Endothelial cell of umbilical vein (primary cell): ENCODE measurements around the gene PGGHG. TPM values are rescaled to one million over a fixed set of nuclear protein-coding genes. Genes with fewer than 3 reads are reported as not detected.

ENCODE experiments used
- BruUV-seq: library from RNA; stranded (reverse); fragments of 400-500 nt; replicated peaks from 2 replicates; lab custom pipeline; 2021; lab: Mats Ljungman, UMichigan
- CTCF ChIA-PET: fragments of 300-600, 350-600 bp; sonication (Branson Sonifier 250); formaldehyde crosslinking; loops from one replicate; lab custom pipeline; 2021; ENCODE audit warnings: antibody characterized with exemption, inconsistent platforms; lab: Charles Lee
- POLR2A ChIA-PET: fragments of 300-600, 350-600 bp; sonication (Branson Sonifier 250); formaldehyde crosslinking; loops from one replicate; lab custom pipeline; 2021; ENCODE audit warnings: antibody characterized with exemption, inconsistent platforms; lab: Charles Lee
- DNase-seq: peaks from one replicate; pipeline ENCODE4 v3.0.0-alpha.2; 2011; ENCODE audit warnings: low read depth, low spot score
- FAIRE-seq: peaks from 2 replicates; lab custom pipeline; 2011; peaks lifted over from hg19 to GRCh38; lab: Jason Lieb, UNC
- H2AFZ ChIP-seq: 2 replicates; pipeline ENCODE4 v1.6.0; 2012; ENCODE audit warnings: low read depth, low read length, control low read depth, inconsistent platforms
- H3K27ac ChIP-seq: 2 replicates; pipeline ENCODE4 v1.5.1; 2011; ENCODE audit warnings: low read depth, mild to moderate bottlenecking, control low read depth, low read length, moderate library complexity; ENCODE audit not compliant: insufficient read depth
- H3K27me3 ChIP-seq, 2 experiments: 2 replicates each; pipeline versions ENCODE4 v1.6.0 to v1.6.1; 2011; ENCODE audit warnings: low read length in 2 of 2, mixed read lengths in 1 of 2; ENCODE audit not compliant: control insufficient read depth in 2 of 2, insufficient read depth in 2 of 2
- H3K36me3 ChIP-seq, 2 experiments: 2 replicates in 1 of 2; 3 replicates in 1 of 2; pipeline ENCODE4 v1.5.1; 2011; ENCODE audit warnings: low read length in 2 of 2, mild to moderate bottlenecking in 1 of 2, moderate library complexity in 1 of 2; ENCODE audit not compliant: control insufficient read depth in 2 of 2, insufficient read depth in 2 of 2; ENCODE audit errors: extremely low read depth in 1 of 2
- H3K4me1 ChIP-seq: 3 replicates; pipeline ENCODE4 v1.5.1; 2011; ENCODE audit warnings: mild to moderate bottlenecking, low read length; ENCODE audit not compliant: control insufficient read depth, insufficient read depth; ENCODE audit errors: extremely low read depth
- H3K4me2 ChIP-seq: 2 replicates; pipeline ENCODE4 v1.6.1; 2011; ENCODE audit warnings: low read length, control low read depth, mixed read lengths; ENCODE audit not compliant: insufficient read depth
- H3K4me3 ChIP-seq, 3 experiments: fragments of 200-600 bp in 1 of 3; sonication (generic), shearing (Covaris generic) in 1 of 3; replicated peaks in 1 of 3; 2 replicates each; pipeline ENCODE4 v1.5.1; 2011 to 2016; ENCODE audit warnings: control low read depth in 3 of 3, low read length in 3 of 3, mild to moderate bottlenecking in 2 of 3, inconsistent platforms in 1 of 3, low read depth in 1 of 3, moderate library complexity in 1 of 3; ENCODE audit not compliant: insufficient read depth in 1 of 3
- H3K79me2 ChIP-seq: 2 replicates; pipeline ENCODE4 v1.6.0; 2012; ENCODE audit warnings: low read length, inconsistent platforms; ENCODE audit not compliant: control insufficient read depth, insufficient read depth
- H3K9ac ChIP-seq: replicated peaks from 2 replicates; pipeline ENCODE3; 2011; ENCODE audit warnings: low read length, control low read depth; ENCODE audit not compliant: insufficient read depth; ENCODE audit errors: extremely low read depth
- H3K9me1 ChIP-seq: replicated peaks from 3 replicates; pipeline ENCODE4 v1.6.0; 2011; ENCODE audit warnings: mild to moderate bottlenecking, low read length; ENCODE audit not compliant: control insufficient read depth, insufficient read depth; ENCODE audit errors: extremely low read depth
- H3K9me3 ChIP-seq: replicated peaks from 2 replicates; pipeline ENCODE4 v1.5.1; 2012; ENCODE audit warnings: low read length, inconsistent platforms; ENCODE audit not compliant: control insufficient read depth, insufficient read depth
- H4K20me1 ChIP-seq: replicated peaks from 2 replicates; pipeline ENCODE3; 2011; ENCODE audit warnings: mild to moderate bottlenecking, low read length; ENCODE audit not compliant: control insufficient read depth, insufficient read depth; ENCODE audit errors: extremely low read depth
- CTCF ChIP-seq, 2 donors: IDR thresholded peaks; 1 replicate in 1 of 2; 2 replicates in 1 of 2; pipeline ENCODE4 v1.5.1; 2011; ENCODE audit warnings: low read length in 2 of 2, mild to moderate bottlenecking in 2 of 2, moderate library complexity in 2 of 2, control low read depth in 1 of 2, inconsistent platforms in 1 of 2, low read depth in 1 of 2; ENCODE audit not compliant: insufficient read depth in 1 of 2; ENCODE audit errors: extremely low read depth in 1 of 2
- EZH2 ChIP-seq: IDR thresholded peaks from 2 replicates; pipeline ENCODE4 v1.6.1; 2012; ENCODE audit warnings: borderline replicate concordance, low read depth, mild to moderate bottlenecking, moderate library complexity, low read length, inconsistent platforms; ENCODE audit not compliant: severe bottlenecking
- FOS ChIP-seq: IDR thresholded peaks from 2 replicates; pipeline ENCODE4 v1.6.1; 2011; ENCODE audit warnings: mild to moderate bottlenecking, low read length, moderate library complexity, borderline replicate concordance; ENCODE audit not compliant: insufficient read depth
- GATA2 ChIP-seq: IDR thresholded peaks from 2 replicates; pipeline ENCODE4 v1.7.0; 2011; ENCODE audit warnings: low read depth, mild to moderate bottlenecking, moderate library complexity, mixed read lengths, low read length; ENCODE audit not compliant: insufficient read length, insufficient read depth
- JUN ChIP-seq: IDR thresholded peaks from 2 replicates; pipeline ENCODE4 v1.6.1; 2011; ENCODE audit warnings: borderline replicate concordance, low read depth; ENCODE audit not compliant: insufficient read length, insufficient read depth
- MAX ChIP-seq: IDR thresholded peaks from 2 replicates; pipeline ENCODE4 v1.6.1; 2011; ENCODE audit not compliant: insufficient read depth, insufficient read length
- MYC ChIP-seq: IDR thresholded peaks from one replicate; pipeline ENCODE4 v1.6.1; 2011; ENCODE audit warnings: mild to moderate bottlenecking, low read depth, low read length
- POLR2A ChIP-seq: IDR thresholded peaks from 2 replicates; pipeline ENCODE4 v1.6.1; 2012; ENCODE audit warnings: low read depth, mild to moderate bottlenecking, control low read depth, low read length
- POLR2AphosphoS5 ChIP-seq: IDR thresholded peaks from 2 replicates; pipeline ENCODE4 v1.6.1; 2012; ENCODE audit warnings: low read depth, mild to moderate bottlenecking, control low read depth, low read length, moderate library complexity; ENCODE audit not compliant: insufficient read depth
- dilution Hi-C: fragments of 300-500 bp; cut with MboI; formaldehyde crosslinking; loops from one replicate; pipeline ENCODE4 v1.15.0; 2019; ENCODE audit warnings: low sequenced_read_pairs; ENCODE audit not compliant: extremely low pct_ligation_motif_present
- intact Hi-C: fragments of 100-400 bp; cut with micrococcal nuclease; formaldehyde crosslinking; loops from one replicate; pipeline ENCODE4 v1.10.0; 2022
- polyA plus RNA-seq, 4 experiments: library from polyadenylated mRNA; depleted of rRNA in 3 of 4; stranded (reverse) in 3 of 4; unstranded in 1 of 4; fragments of >200 nt; gene quantifications; 2 replicates each; pipeline versions ENCODE4 v1.2.1 to v1.2.3, GENCODE V29; 2011 to 2012; ENCODE audit warnings: missing spikeins in 1 of 4
- total RNA-seq: library from RNA; stranded (reverse); gene quantifications from 2 replicates; pipeline ENCODE4 v1.2.3, GENCODE V29; 2021

Gene PGGHG
- total and polyA plus RNA-seq, 2 donors (not counting 3 experiments of a cell fraction or from before 2014, with no cell fraction given): 31.6 to 42.4 TPM

GRCh38 chr11:327581-327923 lies 38.6 kb downstream of the PGGHG start:
- no TSS peak for BruUV-seq
- DNase-seq (no peak), FAIRE-seq (no peak)
- POLR2A ChIA-PET: interaction anchor here (1.0 kb wide), 1 partner anchor 28 kb away, joined by 3 read pairs; no protein-coding TSS in a partner anchor
- CTCF ChIA-PET: interaction anchor here (0.7 to 1.3 kb wide), 5 partner anchors 11 to 27 kb away, joined by 3 to 4 read pairs (median 3); no protein-coding TSS in a partner anchor
- Histone ChIP-seq H3K27ac (peak overlapping the region; percentile 59), H4K20me1 (no peaks in the 10 kb centered on the region), H3K9ac (peak overlapping the region; percentile 44), H3K27me3 (no peaks in the 10 kb centered on the region), H3K9me3 (no peaks in the 10 kb centered on the region), H3K79me2 (no peaks in the 10 kb centered on the region), H3K9me1 (no peaks in the 10 kb centered on the region), H3K36me3 (no peaks in the 10 kb centered on the region), H3K4me2 (no peak overlapping the region), H3K4me1 (peaks cover 15% of the 10 kb centered on the region), H3K4me3 (no peak overlapping the region), H2AFZ (peak overlapping the region; percentile 50)
- intact Hi-C loops: loop anchor here (1.0 to 2.0 kb wide), 2 partner anchors 8 to 29 kb away; no protein-coding TSS in a partner anchor
- dilution Hi-C loops: no loop called here
- no peak for TF ChIP-seq MAX
- no peak for TF ChIP-seq POLR2AphosphoS5
- no peak for TF ChIP-seq JUN
- no peak for TF ChIP-seq CTCF (IDR thresholded peaks at IDR 0.05; ENCODE audit: extremely low read depth in 1 of 2, insufficient read depth in 1 of 2, low read depth in 1 of 2, low read length in 2 of 2)
- TF ChIP-seq EZH2: no peak
- TF ChIP-seq GATA2: no peak
- TF ChIP-seq POLR2A: no peak
- TF ChIP-seq MYC: no peak
- TF ChIP-seq FOS: no peak
